Gastrocnemius medialis (tissue), 4 donors: ENCODE data around the gene TAS2R3. TPM values are rescaled to one million over a fixed set of nuclear protein-coding genes. Genes with fewer than 3 reads are reported as not detected.

Experiments
- ATAC-seq, 2 donors: fragments of 150-250 bp; one replicate each; pipeline ENCODE4 v1.9.1; 2016
- DNase-seq, 2 donors: peaks; one replicate each; pipeline ENCODE4 v3.0.0-alpha.2; 2019
- H3K27ac ChIP-seq, 4 donors: fragments of 200-600 bp; sonication (generic); 1 replicate in 1 of 4; 2 replicates in 3 of 4; pipeline ENCODE4 v1.5.1; 2016 to 2018; ENCODE audit warnings: mild to moderate bottlenecking in 2 of 4, moderate library complexity in 1 of 4
- H3K27me3 ChIP-seq, 3 donors: fragments of 200-600 bp; sonication (generic) in 2 of 3; 1 replicate in 1 of 3; 2 replicates in 2 of 3; pipeline versions ENCODE4 v1.5.1 to v1.6.0; 2016 to 2019; ENCODE audit warnings: mild to moderate bottlenecking in 1 of 3, moderate library complexity in 1 of 3
- H3K36me3 ChIP-seq, 2 donors: fragments of 200-600 bp; sonication (generic) in 1 of 2; one replicate each; pipeline ENCODE4 v1.5.1; 2017 to 2018
- H3K4me1 ChIP-seq, 2 donors: fragments of 200-600 bp; sonication (generic) in 1 of 2; one replicate each; pipeline ENCODE4 v1.5.1; 2016 to 2017; ENCODE audit warnings: mild to moderate bottlenecking in 2 of 2
- H3K4me3 ChIP-seq, 4 donors: fragments of 200-600 bp; sonication (generic) in 3 of 4; 1 replicate in 1 of 4; 2 replicates in 3 of 4; pipeline ENCODE4 v1.5.1; 2016 to 2019; ENCODE audit warnings: mild to moderate bottlenecking in 2 of 4
- H3K9me3 ChIP-seq, 3 donors: fragments of 200-600 bp; sonication (generic) in 2 of 3; 1 replicate in 1 of 3; 2 replicates in 2 of 3; pipeline ENCODE4 v1.5.1; 2016 to 2019
- CTCF ChIP-seq, 5 experiments: fragments of 450-650 bp in 3 of 5; fragments of 200-600 bp in 2 of 5; sonication (generic) in 2 of 5; IDR thresholded peaks in 4 of 5; conservative IDR thresholded peaks in 1 of 5; 1 replicate in 4 of 5; 2 replicates in 1 of 5; pipeline ENCODE4 v1.5.1; 2016 to 2019; ENCODE audit warnings: antibody characterized with exemption in 5 of 5, mild to moderate bottlenecking in 3 of 5, moderate library complexity in 3 of 5
- POLR2A ChIP-seq, 2 donors: fragments of 450-650 bp; IDR thresholded peaks; one replicate each; pipeline ENCODE4 v1.6.1; 2017; ENCODE audit warnings: antibody characterized with exemption in 2 of 2, mild to moderate bottlenecking in 2 of 2, moderate library complexity in 2 of 2
- in situ Hi-C, 4 donors: fragments of 200-750 bp; cut with MboI; loops; one replicate each; pipeline versions ENCODE4 v1.15.0 to v1.8.0; 2017; ENCODE audit warnings: low sequenced_read_pairs in 4 of 4
- intact Hi-C: fragments of 100-400 bp; cut with DNase I; formaldehyde crosslinking; loops from one replicate; pipeline ENCODE4 v1.15.1; 2023; ENCODE audit warnings: low total_unique reads
- total RNA-seq, 4 donors: library from RNA; depleted of rRNA; stranded (reverse); fragments of >200 nt; gene quantifications; one replicate each; pipeline versions ENCODE4 v1.1.0 to v1.2.3, GENCODE V29; 2016

TAS2R3 gene
- total RNA-seq, 4 donors from 2014 or later = 0.75 to 0.92 TPM; not detected in 2

- H3K9me3 ChIP-seq = no peaks in the 10 kb centered on the region
- H3K4me3 ChIP-seq = no peak overlapping the region
- no peak for DNase-seq
- ATAC-seq = no peak
- in situ Hi-C loops (no loop called here), intact Hi-C loops (no loop called here)
- H3K36me3 ChIP-seq = no peaks in the 10 kb centered on the region
- no peak for TF ChIP-seq CTCF (IDR thresholded peaks at IDR 0.05 in 4 of 5, conservative IDR thresholded peaks at IDR 0.05 in 1 of 5)
- TF ChIP-seq POLR2A (IDR thresholded peaks at IDR 0.05) = no peak
- H3K4me1 ChIP-seq = no peaks in the 10 kb centered on the region
- no peak overlapping the region for H3K27ac ChIP-seq
- H3K27me3 ChIP-seq = no peaks in the 10 kb centered on the region
Observed at GRCh38 chr7:141792526-141792925, 28.6 kb downstream of the TAS2R3 start.

Other genes with a start within 250 kb of the TAS2R3 start
- gene AGK, start 212.7 kb upstream of the TAS2R3 start, total RNA-seq = 10 to 100 TPM in 2 of 4 donors, 1 to 10 TPM in 2; 6.5 to 17.1 (median 11.5) TPM
- 1 to 10 TPM; 4.9 to 8.2 (median 6.7) TPM for gene DENND11, start 61.9 kb upstream of the TAS2R3 start, total RNA-seq
- not detected for gene WEE2, start 55.7 kb upstream of the TAS2R3 start, total RNA-seq
- 100 to 1,000 TPM; 127 to 147 (median 138) TPM for gene SSBP1, start 25.7 kb upstream of the TAS2R3 start, total RNA-seq
- 1 to 10 TPM in 1 of 4 donors, under 1 TPM in 1, not detected in 2; 0.09 to 1.4 TPM for gene TAS2R4, start 12.6 kb downstream of the TAS2R3 start, total RNA-seq
- 1 to 10 TPM in 1 of 4 donors, under 1 TPM in 2, not detected in 1; 0.47 to 3.4 (median 0.98) TPM for gene TAS2R5, start 26.1 kb downstream of the TAS2R3 start, total RNA-seq
- gene PRSS37, start 77.4 kb downstream of the TAS2R3 start, total RNA-seq = not detected
- gene OR9A4, start 152.3 kb downstream of the TAS2R3 start, total RNA-seq = not detected
- not detected for gene CLEC5A, start 182.9 kb downstream of the TAS2R3 start, total RNA-seq
- not detected for gene TAS2R38, start 209.7 kb downstream of the TAS2R3 start, total RNA-seq
- gene MGAM, start 231.8 kb downstream of the TAS2R3 start, total RNA-seq = under 1 TPM in 3 of 4 donors, not detected in 1; 0.07 to 0.25 (median 0.13) TPM